M059J (cell line): ENCODE measurements around the gene ZNF574. TPM values are rescaled to one million over a fixed set of nuclear protein-coding genes. Genes with fewer than 3 reads are reported as not detected.

ENCODE experiments used
- DNase-seq: peaks from one replicate; pipeline ENCODE4 v3.0.0-alpha.2; 2012; ENCODE audit warnings: low read depth
- total RNA-seq: library from RNA; depleted of rRNA; stranded (reverse); fragments of >200 nt; shearing (Covaris generic); gene quantifications from 2 replicates; pipeline ENCODE4 v1.2.3, GENCODE V29; 2014

The ZNF574 gene
- total RNA-seq, 1 experiment from 2014 or later, result 29.9 TPM

DNA sequence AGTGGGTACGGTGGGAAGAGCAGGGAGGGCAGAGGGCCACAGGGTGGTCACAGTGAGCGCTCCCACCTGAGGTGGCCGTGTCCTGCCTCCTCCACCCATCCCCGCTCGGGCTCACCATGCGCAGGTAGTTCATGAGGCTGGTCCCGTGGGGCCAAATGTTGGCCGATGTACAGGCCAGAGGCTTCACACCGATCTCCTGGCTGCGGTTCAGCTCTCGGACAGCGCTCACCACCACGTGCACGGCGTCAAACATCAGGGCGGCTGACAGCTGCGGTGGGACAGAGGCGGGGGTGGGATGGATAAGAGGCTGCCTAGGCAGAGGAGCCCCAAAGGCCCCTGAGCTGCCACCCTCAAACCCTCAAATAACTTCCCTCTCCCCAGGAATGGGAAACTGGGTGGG, 21.8 kb upstream of the ZNF574 start:
- no peak for DNase-seq

DNA sequence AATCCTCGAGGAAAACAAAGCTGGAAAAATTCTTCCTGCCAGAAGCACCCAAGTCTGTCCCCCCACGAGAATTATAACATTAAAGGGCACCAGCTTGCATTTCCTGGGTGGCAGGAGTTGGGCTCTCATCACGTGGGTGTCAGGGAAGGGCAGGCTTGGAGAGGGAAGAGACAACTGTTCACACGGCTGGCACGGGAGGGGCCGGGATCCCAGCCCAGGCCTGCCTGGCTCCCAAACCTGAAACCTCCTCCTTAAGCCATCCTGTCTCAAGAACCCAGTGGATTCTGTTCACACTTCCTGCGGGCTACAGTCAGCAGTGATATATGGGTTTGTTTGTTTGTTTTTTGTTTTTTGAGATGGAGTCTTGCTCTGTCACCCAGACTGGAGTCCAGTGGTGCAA, 18.1 kb upstream of the ZNF574 start:
- DNase-seq, result no peak

DNA sequence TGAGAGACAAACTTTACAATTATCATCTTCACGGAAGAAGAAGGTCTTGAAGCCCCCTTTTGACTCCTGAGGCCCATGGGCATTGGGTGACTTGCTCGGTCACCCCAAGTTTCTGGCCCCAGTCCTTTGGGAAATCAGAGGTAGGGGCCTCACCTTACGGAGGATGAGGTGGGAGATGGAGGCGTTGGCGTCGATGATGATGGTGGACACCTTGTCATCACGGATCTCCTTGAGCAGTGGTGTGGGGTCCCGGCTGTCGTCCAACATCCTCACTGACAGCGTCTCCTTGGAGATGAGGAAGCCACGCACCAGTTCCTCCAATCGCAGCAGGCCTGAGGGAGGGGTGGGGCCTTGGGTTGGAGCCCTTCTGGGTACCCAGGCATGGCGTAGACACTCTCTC, 16.8 kb upstream of the ZNF574 start:
- DNase-seq, result no peak

DNA sequence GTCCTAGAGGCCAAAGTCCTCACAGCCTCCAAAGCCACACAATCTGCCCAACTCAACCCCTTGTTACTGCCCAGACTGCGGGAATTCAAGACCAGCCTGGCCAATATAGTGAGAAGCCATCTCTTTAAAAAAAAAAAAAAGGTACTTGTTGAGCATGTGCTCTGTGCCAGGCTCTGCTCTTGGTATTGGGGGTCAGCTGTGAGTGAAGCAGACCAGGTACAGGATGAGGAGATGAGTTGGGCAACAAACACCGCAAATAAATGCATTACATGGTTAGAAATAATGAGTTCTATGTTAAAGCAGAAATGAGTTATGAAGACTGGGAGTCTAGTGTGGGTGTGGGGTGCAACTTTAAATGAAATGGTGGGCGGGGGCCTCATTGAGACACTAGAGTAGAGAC, 15.8 kb upstream of the ZNF574 start:
- no peak for DNase-seq

DNA sequence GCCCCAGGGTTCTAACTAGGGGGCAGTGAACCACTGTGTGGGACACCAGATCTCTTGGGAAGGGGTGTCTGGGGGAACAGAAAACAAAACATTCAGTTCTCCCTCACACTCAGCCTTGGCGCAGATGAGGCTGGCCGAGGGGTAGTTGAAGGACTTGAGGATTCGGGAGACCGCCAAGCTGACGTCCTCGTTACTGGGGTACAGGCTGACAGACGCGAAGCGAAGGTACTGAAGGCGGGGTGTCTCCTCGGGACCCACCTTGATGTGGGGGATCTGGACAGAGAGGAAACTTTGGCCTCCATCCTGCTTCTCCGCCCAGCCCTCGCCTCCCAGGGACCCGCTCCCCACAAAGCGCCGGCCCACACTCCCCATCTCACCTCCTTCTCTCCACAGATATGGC, 13.6 kb upstream of the ZNF574 start:
- no peak for DNase-seq

DNA sequence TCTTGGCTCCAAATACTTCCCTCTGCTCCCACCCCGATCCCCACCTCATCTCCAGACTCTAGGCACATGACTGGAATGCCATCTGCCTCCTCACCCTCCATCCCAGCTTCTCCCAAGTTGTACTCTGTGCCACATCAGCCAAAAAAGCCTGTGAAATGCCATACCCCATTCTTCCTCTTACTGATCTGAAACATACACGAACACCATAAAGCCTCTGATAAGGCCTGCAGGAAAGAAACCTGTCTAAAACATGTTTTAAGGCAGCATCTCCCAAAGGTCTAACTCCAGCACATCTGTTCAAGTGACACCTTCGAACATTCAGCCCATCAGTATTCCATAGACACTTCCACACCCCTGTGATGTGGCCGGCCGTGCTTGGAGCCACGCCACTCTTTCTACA, 11.5 kb upstream of the ZNF574 start:
- DNase-seq, result no peak

DNA sequence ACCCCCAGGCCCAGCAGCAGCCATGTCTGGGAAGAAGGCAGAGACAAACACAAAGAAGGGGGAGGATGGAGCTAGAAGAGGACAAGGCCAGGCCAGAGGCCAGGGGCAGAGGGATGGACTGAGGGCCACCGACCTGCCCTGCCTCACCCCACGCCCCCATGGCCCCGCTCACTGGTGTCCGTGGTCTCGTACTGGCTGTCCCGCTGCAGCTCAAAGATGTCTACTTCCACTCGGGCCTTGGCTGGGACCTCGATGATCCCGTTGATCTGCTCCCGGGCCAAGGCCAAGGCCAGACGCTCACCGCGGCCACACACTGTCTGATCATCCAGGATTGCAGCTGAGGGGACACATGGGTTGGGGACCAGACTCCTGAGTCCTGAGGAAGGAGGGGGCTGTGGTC, 10.9 kb upstream of the ZNF574 start:
- DNase-seq, result no peak

DNA sequence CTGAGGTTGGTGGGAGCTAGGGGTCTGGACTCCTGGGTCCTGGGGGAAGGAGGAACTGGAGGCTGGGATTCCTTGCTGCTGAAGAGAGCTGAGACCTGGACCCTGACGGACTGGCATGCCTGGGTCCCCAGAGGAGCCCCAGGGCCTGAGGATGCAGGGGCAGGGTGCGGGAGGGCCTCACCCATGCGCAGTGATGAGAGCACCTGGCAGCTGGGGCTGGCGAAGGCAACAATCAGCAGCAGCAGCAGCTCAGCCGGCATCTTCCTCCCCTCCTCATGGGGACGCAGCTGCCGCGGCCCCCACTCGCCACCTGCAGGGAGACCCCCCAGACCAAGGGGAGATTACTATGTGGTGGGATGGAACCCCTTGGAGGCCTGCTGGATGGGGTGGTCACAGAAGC, 10.5 kb upstream of the ZNF574 start:
- DNase-seq, result no peak

DNA sequence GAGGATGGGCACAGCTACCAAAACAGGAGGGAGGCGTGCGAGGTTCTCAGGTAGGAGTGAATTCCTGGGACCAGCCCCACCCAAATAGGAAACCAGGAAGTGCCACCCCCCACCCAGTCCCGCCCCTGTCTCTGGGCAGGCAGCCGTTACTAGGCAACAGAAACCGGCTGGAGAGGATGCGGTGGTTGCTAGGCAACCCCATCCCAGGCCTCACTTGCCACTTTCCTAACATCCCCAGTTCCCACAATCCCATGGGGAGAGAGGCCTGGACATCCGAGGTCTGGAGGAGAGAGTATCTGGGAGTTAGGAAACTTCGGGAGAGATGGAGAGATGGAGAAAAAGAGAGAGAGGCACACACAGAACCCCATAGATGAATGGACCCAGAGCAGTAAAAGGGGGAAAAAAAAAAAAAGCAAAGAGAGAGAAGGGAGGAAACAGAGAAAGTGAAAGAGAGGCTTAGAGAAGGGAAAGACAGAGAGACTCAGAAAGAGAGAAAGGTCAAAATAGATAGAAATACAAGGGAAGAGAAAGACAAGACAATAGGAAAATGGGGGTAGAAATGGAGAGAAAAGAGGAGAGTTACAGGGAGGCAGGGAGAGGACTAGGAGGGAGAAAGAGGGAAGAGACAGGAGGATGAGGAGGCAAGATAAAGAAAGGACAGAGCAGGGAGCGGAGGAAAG, 9.8 kb upstream of the ZNF574 start:
- DNase-seq, result peak; percentile 55

DNA sequence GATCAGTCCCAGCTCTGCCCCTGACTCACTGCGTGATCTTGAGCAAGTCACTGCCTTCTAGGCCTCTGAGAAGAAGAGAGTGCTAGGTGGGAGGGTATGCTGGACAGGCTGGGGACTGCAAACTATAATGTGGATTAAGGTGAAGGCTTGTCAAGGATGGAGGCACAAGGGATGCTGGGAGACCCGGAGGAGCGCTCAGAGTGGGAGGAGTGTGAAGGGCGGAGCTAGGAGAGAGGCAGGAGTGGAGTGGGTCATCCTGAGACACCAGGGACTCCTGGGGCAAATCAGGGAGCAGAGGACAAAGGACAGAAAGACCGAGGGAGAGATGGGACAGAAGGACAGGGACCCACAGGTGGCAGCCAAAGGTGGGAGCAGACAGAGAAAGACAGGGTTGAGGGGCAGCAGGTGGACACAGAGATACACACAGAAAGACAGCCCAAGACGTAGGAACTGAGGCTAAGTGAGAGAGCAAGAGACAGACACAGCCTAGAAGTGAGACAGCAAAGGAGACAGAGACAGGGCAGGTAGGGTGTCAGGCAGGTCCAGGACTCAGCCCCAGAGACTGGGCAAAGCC, 8.6 kb upstream of the ZNF574 start:
- no peak for DNase-seq

DNA sequence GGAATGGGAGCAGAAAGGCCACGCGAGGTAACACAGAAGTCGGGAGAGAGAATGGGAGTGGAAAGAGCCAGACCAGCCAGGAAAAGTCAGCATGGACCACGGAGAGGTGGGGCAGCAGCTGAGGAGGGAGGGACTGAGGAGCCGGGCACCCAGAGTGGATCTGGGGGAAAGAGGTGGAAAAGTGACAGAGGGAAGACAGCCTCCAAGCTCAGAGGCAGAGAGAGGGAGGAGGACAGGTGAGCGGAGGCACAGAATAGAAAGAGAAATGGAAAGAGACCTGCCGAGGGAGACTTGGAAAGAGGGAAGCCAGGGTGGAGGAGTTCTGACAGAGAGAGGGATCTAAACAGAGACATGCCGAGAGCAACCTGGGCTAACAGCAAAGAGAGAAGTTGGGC, 7.6 kb upstream of the ZNF574 start:
- no peak for DNase-seq

DNA sequence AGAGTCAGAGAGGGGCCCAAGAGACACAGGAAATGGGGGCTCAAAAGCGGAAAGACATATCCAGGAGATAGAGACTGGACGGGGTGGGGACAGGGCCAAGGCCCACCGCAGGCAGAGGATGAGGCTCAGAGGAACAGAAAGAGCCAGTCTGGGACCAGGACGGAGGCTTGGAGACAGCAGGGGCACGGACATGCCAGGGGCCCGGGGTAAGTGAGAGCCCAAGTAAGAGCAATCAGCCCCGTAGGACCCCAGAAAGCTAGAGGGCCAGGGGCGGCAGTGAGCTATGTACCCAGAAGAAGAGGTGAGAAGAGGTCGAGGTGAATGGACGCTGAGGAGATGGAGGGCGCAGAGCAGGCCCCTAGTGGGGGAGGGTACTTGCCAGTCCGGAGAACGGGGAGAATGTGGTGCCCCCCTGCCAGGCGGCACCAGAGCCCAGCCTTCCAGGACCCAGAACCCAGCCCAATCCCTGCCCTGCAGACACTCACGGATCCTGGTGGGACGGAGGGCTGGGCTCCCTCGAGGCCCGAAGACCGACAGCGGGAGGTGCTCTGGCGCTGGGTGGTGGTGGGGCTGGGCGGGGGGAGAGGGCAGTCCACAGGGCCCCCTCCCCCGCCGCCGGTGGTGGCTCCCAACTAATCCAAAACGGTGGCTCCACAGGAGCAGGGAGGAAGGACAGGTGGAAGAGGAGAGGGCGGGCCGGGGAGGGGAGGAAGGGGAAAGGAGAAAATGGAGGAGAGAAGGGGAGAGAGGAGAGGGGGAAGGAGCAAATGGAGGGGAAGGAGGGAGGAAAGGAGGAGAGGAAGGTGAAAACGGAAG, 7.0 kb upstream of the ZNF574 start:
- no peak for DNase-seq

DNA sequence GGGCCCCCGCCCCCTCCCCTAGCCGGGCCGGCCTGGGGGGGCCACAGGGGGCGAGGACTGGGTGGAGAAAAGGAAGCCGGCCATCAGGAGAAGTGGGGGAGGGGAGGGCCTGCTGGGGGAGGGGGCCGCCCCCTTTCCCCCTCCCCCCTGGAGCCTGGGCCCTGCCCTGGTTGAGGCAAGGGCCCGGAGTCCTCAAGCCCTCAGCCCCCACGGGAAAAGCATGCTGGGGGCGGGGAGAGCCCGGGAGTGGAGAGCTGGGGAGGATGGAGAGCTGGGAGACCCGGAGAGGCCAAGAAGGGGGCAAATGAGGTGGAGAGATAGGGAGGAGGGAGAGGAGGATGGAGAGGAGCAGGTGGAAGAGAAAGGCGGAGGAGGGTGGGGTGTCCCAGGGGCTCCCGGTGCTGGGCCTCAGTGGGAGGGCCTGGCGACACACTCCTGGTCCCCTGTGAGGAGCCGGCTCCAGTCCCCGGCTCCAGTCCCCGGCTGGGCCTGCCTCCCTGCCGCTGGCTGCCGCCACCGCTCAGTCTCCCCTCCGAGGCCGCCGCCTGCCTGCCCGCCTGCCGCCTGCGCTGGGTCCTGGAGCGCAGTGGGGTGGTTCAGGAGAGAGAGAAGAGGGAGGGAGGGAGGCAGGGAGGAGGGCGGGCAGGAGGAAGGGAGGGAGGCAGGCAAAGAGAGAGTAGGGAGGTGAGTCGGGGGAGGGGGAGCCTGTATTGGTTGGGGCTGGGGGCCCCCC, 6.2 kb upstream of the ZNF574 start, which contains the start of gene GRIK5:
Gene GRIK5 (minus strand): TSS at position 588 of the 733 bp plus-strand sequence. CDS start 4,436 bp downstream, outside the sequence.
- DNase-seq, result no peak

DNA sequence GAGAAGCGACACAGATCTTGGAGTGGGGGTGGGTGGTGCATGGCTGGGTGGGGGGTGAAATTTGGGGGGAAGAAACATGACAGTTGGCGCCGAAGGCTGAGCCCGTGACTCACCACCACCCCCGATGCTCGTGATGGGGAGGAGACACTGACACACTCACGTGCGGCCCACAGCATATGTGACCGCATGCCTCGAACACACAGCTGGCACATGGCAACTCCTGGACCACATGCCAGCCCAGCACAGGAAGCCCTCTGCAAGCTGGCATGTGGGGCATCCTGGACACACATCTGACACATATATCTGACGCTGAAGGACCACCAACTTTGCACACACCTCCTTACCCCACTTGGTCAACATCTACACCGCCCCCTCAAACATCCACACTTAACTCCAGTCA, 4.7 kb upstream of the ZNF574 start:
- no peak for DNase-seq

DNA sequence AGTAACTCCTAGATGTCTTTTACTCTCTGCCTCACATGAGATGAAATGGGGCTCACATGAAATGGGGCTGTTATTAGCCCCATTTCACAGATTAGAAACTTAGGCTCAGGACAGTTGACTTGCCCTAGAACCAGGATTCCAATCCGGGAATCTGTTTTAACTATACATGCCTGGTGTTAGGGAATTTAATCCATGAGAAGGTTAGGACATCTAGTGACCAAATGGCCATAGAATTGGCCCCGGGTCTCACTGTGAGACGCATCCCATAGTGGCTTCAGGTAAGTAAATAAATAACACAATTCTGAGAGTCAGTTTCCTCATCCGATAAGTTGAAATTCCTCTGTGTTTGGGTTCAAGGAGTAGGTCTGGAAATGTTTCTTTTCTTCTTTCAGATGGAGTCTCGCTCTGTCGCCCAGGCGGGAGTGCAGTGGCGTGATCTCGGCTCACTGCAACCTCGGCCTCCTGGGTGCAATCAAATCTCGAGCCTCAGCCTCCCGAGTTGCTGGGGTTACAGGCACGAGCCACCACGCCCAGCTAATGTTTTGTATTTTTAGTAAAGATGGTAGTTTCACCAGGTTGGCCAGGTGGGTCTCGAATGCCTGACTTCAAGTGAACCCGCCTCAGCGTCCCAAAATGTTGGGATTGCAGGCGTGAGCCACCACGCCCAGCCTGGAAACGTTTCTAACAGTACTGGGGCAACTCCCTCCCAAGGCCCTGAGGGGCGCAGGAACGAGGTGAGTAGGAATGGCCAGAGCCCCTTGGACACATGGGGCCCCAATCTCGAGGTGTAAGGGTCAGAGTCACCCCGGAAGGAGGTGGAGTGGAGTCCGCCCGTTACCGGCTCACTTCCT, 1.2 kb upstream of the ZNF574 start:
- DNase-seq, result no peak

DNA sequence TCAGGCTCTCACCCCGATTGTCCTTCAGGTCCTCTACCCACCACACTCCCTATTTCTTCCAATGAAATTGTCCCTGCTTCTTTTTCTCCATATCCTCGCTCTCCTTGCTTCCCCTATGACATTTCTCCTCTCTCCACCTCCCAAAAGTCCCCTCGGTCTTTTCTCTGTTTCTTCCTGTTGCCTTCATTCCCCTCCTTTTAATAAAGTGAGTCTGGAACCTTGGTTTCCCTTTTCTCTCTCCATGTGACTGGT, 676 bp upstream of the ZNF574 start:
- DNase-seq, result no peak

DNA sequence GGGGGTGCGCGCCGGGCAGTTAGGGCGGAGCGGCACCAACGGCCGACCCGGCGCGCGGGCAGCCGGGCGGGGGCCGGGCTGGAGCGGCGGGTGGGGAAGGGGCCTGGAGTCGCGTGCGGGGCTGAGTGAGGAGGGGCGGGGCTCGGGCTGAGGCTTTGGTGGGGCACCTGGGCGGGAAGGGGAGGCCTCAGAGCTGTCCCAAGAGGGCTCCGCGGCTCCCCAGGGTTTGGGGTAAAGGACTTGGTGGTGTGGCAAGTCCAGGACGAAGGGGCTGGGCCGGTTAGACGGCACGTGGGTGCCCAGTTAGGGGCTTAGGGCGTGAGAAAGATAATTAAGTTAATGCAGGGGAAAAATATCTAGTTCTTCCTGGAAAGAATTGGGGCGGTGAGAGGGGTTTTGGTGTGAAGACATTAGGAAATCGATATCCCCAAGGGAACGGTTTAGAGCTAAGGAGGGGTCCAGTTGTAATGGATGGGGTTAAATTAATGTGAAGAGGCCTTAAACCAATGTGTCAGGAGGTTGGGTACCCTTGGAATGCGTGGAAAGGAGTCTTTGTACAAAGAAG, 496 bp downstream of the ZNF574 start:
- no peak for DNase-seq

DNA sequence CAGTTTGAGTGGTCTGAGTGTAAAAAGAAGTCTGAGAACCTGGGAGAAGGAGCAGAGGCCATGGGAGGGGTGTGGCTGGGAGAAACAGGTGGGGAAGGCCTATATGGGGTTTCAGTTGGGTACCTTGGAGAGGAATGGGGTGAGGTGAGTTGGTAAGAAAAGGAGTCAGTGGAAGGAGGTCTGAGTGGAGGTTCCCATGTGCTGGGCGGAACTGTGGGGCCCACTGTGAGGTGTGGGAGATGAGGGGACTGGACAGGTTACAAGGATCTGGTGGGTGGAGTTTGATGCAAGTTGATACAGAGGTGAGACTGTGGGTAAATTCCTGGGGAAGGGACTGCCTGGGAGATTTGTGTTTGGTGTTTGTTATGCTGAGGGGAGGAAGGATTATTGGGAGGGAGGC, 2.1 kb downstream of the ZNF574 start:
- no peak for DNase-seq

DNA sequence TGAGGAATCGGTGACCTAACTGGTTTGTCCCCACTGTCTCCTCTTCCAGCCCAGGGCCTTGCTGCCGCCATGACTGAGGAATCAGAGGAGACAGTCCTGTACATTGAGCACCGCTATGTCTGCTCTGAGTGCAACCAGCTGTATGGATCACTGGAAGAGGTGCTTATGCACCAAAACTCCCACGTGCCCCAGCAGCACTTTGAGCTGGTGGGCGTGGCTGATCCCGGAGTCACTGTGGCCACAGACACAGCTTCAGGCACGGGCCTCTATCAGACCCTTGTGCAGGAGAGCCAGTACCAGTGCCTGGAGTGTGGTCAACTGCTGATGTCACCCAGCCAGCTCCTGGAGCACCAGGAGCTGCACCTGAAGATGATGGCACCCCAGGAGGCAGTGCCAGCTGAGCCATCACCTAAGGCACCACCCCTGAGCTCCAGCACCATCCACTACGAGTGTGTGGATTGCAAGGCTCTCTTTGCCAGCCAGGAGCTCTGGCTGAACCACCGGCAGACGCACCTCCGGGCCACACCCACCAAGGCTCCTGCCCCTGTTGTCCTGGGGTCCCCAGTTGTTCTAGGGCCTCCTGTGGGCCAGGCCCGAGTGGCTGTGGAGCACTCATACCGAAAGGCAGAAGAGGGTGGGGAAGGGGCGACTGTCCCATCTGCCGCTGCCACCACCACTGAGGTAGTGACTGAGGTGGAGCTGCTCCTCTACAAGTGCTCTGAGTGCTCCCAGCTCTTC, 2.7 kb downstream of the ZNF574 start:
- DNase-seq, result no peak

DNA sequence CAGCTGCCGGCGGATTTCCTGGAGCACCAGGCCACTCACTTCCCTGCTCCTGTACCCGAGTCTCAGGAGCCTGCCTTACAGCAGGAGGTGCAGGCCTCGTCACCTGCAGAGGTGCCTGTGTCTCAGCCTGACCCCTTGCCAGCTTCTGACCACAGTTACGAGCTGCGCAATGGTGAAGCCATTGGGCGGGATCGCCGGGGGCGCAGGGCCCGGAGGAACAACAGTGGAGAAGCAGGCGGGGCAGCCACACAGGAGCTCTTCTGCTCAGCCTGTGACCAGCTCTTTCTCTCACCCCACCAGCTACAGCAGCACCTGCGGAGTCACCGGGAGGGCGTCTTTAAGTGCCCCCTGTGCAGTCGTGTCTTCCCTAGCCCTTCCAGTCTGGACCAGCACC, 3.3 kb downstream of the ZNF574 start:
- DNase-seq, result no peak
